ENCODE measurements around the gene NR1I3. TPM values are rescaled to one million over a fixed set of nuclear protein-coding genes. Genes with fewer than 3 reads are reported as not detected.

The NR1I3 gene
- total RNA-seq, 4 donors from 2014 or later, result 2.1 TPM; not detected in 3

DNA sequence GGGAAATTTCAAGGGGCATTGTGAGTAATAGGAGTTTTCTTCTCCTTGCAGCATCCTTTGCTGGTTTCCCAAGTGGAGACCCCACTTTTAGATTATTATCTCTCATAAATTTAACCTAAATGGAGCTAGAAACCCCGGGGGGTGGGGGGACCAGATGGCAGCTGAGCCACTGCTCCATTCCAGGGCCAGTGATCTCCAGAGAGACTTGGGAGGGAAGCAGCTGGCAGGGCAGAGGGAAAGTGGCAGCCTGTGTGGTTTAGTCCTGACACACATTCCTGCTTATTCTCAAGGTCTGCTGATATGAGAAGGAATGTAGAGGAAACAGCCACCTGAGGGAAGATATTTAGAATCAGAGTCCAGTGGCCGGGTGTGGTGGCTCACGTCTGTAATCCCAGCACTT is 36.9 kb upstream of the NR1I3 start:
- DNase-seq (ENCODE audit: low spot score in 2 of 2), result no peak
- intact Hi-C loops (cut with DNase I; ENCODE audit: low total_unique reads), result no loop called here
- 61 to 74% methylated on average over 3 of the region's 3 CpGs for WGBS, 2 donors
- TF ChIP-seq, protein P1, sequence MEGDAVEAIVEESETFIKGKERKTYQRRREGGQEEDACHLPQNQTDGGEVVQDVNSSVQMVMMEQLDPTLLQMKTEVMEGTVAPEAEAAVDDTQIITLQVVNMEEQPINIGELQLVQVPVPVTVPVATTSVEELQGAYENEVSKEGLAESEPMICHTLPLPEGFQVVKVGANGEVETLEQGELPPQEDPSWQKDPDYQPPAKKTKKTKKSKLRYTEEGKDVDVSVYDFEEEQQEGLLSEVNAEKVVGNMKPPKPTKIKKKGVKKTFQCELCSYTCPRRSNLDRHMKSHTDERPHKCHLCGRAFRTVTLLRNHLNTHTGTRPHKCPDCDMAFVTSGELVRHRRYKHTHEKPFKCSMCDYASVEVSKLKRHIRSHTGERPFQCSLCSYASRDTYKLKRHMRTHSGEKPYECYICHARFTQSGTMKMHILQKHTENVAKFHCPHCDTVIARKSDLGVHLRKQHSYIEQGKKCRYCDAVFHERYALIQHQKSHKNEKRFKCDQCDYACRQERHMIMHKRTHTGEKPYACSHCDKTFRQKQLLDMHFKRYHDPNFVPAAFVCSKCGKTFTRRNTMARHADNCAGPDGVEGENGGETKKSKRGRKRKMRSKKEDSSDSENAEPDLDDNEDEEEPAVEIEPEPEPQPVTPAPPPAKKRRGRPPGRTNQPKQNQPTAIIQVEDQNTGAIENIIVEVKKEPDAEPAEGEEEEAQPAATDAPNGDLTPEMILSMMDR (IDR thresholded peaks at IDR 0.05), result no peak
- TF ChIP-seq POLR2A (IDR thresholded peaks at IDR 0.05), result no peak
- H3K4me3 ChIP-seq (ENCODE audit: low read depth, poor library complexity, severe bottlenecking), result no peak overlapping the region

DNA sequence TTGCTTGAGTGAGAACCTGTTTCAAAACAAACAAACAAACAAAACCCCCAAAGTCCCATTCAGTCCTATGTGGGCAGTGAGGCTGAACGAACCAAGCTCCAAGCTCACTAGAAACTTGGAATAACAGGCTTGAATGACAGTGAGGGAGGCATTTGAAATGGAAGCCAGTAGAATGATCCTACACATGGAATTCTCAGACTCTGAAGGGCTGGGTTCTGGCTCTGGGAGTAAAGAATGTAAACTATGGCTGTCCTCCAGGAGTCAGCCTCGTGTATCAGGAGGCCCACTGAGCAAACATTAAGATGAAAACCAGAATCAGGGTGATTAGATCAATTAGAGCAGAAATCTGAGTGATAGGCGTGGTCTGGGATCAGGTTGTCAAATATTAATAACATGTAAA is 35.4 kb upstream of the NR1I3 start:
- intact Hi-C loops (cut with DNase I; ENCODE audit: low total_unique reads), result no loop called here
- TF ChIP-seq, protein P1 (IDR thresholded peaks at IDR 0.05), result no peak
- no peak for TF ChIP-seq POLR2A (IDR thresholded peaks at IDR 0.05)
- WGBS, 2 donors, result 53 to 65% methylated on average over 3 of the region's 3 CpGs
- H3K4me3 ChIP-seq (ENCODE audit: low read depth, poor library complexity, severe bottlenecking), result no peak overlapping the region
- DNase-seq (ENCODE audit: low spot score in 2 of 2), result no peak

DNA sequence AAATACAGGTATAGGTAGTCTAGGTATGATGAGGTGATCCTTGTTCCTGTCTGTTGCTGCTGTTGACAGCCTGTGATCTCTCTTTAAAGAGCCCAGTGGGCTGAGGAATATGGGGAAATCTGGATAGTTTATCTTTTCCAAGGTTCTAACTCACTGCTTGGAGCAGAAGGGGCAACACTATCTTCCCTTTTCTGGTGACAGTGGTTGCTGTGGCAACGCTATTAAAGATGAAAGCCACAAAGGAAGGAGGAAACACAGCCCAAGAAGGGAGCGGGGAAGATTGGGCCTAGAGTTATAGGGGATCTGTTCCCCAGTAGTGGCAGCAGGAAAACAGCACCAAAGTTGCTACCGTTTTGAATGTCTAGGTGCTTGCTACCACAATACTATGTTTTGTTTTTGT is 29.3 kb upstream of the NR1I3 start:
- intact Hi-C loops (cut with DNase I; ENCODE audit: low total_unique reads), result no loop called here
- no peak for DNase-seq (ENCODE audit: low spot score in 2 of 2)
- TF ChIP-seq, protein P1 (IDR thresholded peaks at IDR 0.05), result no peak
- TF ChIP-seq POLR2A (IDR thresholded peaks at IDR 0.05), result no peak
- no peak overlapping the region for H3K4me3 ChIP-seq (ENCODE audit: low read depth, poor library complexity, severe bottlenecking)
- 62 to 69% methylated on average over 3 of the region's 3 CpGs for WGBS, 2 donors

DNA sequence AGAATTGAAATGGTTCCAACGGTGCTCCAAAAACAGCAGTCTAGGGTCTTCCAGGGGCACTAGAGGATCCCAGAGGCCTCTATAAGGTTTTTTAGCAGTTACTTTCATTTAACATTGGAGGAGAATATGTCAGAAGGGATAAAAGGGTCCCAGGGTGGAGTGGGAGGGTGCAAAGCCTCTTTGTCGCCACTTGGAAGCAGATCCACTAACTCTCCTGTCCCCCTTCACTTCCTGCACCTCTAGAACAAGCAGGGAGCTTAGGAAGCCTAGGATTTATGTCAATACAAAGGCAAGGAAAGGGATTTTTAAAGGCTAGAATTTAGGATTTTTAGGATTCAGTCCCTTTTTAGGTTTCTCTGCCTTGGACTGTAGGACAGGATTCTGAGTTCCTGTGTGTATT is 28.8 kb upstream of the NR1I3 start:
- no peak for TF ChIP-seq POLR2A (IDR thresholded peaks at IDR 0.05)
- TF ChIP-seq, protein P1 (IDR thresholded peaks at IDR 0.05), result no peak
- 73 to 80% methylated on average over 2 of the region's 2 CpGs for WGBS, 2 donors
- intact Hi-C loops (cut with DNase I; ENCODE audit: low total_unique reads), result no loop called here
- no peak overlapping the region for H3K4me3 ChIP-seq (ENCODE audit: low read depth, poor library complexity, severe bottlenecking)
- no peak for DNase-seq (ENCODE audit: low spot score in 2 of 2)

DNA sequence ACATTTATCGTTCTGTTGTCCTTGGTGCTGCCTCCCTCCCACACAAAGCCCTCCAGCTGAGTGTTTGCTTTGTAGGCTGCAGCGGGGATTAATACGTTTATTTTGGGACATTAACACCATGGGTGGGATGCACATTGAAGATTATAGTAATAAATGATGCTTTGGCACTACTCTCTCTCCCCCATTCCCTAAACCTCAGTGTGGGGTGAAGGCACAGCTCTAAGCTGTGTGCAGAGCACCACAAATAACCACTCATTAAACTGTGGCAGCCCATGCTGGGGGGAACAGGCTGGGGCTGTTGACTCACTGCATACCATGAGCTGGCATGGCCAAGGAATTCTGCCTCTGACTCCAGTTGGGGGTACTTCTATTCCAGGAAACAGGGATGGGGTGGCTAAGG is 28.2 kb upstream of the NR1I3 start:
- intact Hi-C loops (cut with DNase I; ENCODE audit: low total_unique reads), result no loop called here
- DNase-seq (ENCODE audit: low spot score in 2 of 2), result no peak
- WGBS, 2 donors, result 69 to 72% methylated on average over 3 of the region's 3 CpGs
- TF ChIP-seq POLR2A (IDR thresholded peaks at IDR 0.05), result no peak
- TF ChIP-seq, protein P1 (IDR thresholded peaks at IDR 0.05), result no peak
- H3K4me3 ChIP-seq (ENCODE audit: low read depth, poor library complexity, severe bottlenecking), result no peak overlapping the region

DNA sequence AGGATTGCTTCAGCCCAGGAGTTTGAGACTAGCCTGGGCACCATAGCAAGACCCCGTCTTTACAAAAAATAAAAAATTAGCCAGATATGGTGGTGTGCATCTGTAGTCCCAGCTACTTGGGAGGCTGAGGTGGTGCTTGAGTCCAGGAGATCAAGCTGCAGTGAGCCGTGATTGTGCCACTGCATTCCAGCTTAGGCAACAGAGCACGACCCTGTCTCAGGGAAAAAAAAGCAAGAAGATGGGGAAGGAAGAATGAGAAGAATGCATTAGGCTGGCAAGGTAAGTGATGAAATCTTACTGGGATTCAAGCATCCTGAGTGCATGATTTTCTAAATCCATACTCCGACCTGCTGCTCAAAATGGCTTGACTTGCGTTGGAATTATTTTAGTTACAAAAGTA is 27.3 kb upstream of the NR1I3 start:
- intact Hi-C loops (cut with DNase I; ENCODE audit: low total_unique reads), result no loop called here
- 80 to 81% methylated on average over 5 of the region's 5 CpGs for WGBS, 2 donors
- no peak overlapping the region for H3K4me3 ChIP-seq (ENCODE audit: low read depth, poor library complexity, severe bottlenecking)
- peak in 1 of 2 donors; percentile 28 for DNase-seq (ENCODE audit: low spot score in 2 of 2)
- no peak for TF ChIP-seq POLR2A (IDR thresholded peaks at IDR 0.05)
- TF ChIP-seq, protein P1 (IDR thresholded peaks at IDR 0.05), result no peak

Data from lower leg skin (tissue), 4 donors.